GM19372 (cell line): ENCODE results near the gene FAM78A.
"Not testable (repeated sequence)": the region's sequence is repeated elsewhere in the genome, so short reads cannot be mapped to it uniquely, and the experiment has no call there.

Experiments used
- ATAC-seq: cut with Tn5 transposase; IDR thresholded peaks from one replicate; pipeline ENCODE4 v1.9.1; 2021; ENCODE audit warnings: mild to moderate bottlenecking, low read depth, moderate library complexity; ENCODE audit not compliant: unreplicated experiment

The FAM78A gene

GRCh38 chr9:131282688-131283422, 6.5 kb upstream of the FAM78A start:
- no peak for ATAC-seq

- ATAC-seq = no peak
Observed at GRCh38 chr9:131282175-131282574, 5.9 kb upstream of the FAM78A start.

- ATAC-seq = no peak
Observed at GRCh38 chr9:131281119-131281965, 5.0 kb upstream of the FAM78A start.

GRCh38 chr9:131280660-131281059, 4.3 kb upstream of the FAM78A start:
- no peak for ATAC-seq

GRCh38 chr9:131279863-131280570, 3.7 kb upstream of the FAM78A start:
- ATAC-seq = no peak

GRCh38 chr9:131279196-131279862, 3.0 kb upstream of the FAM78A start:
- no peak for ATAC-seq

- no peak for ATAC-seq
Observed at GRCh38 chr9:131278702-131279111, 2.4 kb upstream of the FAM78A start.

GRCh38 chr9:131277910-131278701, 1.8 kb upstream of the FAM78A start:
- ATAC-seq = no peak

GRCh38 chr9:131277287-131277909, 1.1 kb upstream of the FAM78A start:
- ATAC-seq = no peak

- no peak for ATAC-seq
Observed at GRCh38 chr9:131276891-131277286, 579 bp upstream of the FAM78A start.

GRCh38 chr9:131275332-131276093, 797 bp downstream of the FAM78A start:
- no peak for ATAC-seq

GRCh38 chr9:131274674-131275331, 1.5 kb downstream of the FAM78A start:
- ATAC-seq = no peak

GRCh38 chr9:131273856-131274673, 2.2 kb downstream of the FAM78A start:
- ATAC-seq = no peak

GRCh38 chr9:131273146-131273855, 3.0 kb downstream of the FAM78A start:
- no peak for ATAC-seq

GRCh38 chr9:131272212-131272611, 4.1 kb downstream of the FAM78A start:
- ATAC-seq = no peak

- ATAC-seq = no peak
Observed at GRCh38 chr9:131271506-131271931, 4.8 kb downstream of the FAM78A start.

GRCh38 chr9:131271016-131271273, 5.4 kb downstream of the FAM78A start:
- ATAC-seq = not testable (repeated sequence)
